ENCODE data around the gene SHFL.

SHFL gene

DNA sequence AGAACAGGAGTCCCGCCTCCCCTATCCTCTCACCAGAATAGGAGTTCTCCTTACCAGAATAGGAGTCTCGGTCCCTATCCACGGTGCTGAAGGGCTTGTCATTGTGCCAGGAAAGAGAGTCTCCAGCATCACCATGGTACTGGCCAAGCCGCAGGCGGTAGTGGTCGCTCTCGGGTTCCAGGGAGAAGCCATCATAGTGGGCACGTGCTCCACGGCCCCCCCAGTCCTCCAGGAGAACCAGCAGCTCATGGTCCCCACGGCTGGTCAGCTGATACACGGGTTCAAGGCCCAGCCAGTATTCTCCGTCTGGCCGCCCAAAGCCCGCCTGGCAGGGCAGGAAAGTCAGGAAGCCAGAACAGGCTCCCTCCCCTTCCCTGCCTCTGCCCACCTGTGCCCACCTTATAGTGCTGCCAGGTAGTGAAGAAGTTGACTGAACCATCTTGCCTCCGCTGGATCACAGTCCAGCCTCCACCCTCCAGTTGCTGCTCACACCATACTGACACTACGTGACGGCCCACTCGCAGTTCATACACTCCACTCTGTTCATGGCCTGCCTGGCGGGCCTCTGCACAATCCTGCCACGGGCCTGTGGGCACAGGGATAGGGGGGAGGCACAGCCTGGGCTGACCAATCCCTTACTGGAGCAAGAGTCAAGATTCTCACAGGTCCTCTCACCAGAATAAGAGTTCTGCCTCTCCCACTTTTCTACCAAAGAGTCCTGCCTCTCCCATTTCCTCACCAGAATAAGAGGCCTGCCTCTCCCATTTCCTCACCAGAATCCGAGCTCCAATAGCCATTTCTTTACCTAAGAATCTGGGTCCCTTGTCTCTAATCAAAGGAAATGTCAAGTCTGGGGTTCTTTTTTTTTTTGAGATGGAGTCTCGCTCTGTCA lies 7.4 kb downstream of the SHFL start:
- Mint-ChIP-seq H3K27me3 (no peaks in the 10 kb centered on the region), H3K4me3 (no peak overlapping the region), H3K27ac (peak overlapping the region; percentile 89), H3K9me3 (no peaks in the 10 kb centered on the region), H3K4me1 (peaks cover 25% of the 10 kb centered on the region), H3K36me3 (peaks cover 29% of the 10 kb centered on the region)
- no peak for ATAC-seq (ENCODE audit: low read depth)
- DNase-seq (ENCODE audit: low spot score in 2 of 2) = no peak

DNA sequence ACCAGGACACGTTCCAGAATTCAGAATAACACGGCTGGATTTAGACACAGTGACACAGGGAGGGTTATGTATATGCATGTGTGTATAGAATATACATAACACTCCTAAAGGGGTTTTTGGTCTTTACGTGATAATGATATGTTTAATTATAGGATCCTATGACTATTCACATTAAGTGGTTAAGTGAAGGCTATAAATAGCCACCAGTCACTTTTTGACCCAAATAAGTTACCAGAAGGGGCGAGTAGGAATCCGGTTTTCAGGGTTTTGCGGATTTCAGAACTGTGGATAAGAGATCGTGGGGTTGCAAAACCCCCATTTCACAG lies 9.5 kb downstream of the SHFL start:
- DNase-seq (ENCODE audit: low spot score in 2 of 2) = no peak
- Mint-ChIP-seq H3K9me3 (no peaks in the 10 kb centered on the region), H3K36me3 (peaks cover 21% of the 10 kb centered on the region), H3K27ac (peak overlapping the region; percentile 74), H3K27me3 (no peaks in the 10 kb centered on the region), H3K4me3 (peak overlapping the region; percentile 34), H3K4me1 (peaks cover 31% of the 10 kb centered on the region)
- ATAC-seq (ENCODE audit: low read depth) = no peak

DNA sequence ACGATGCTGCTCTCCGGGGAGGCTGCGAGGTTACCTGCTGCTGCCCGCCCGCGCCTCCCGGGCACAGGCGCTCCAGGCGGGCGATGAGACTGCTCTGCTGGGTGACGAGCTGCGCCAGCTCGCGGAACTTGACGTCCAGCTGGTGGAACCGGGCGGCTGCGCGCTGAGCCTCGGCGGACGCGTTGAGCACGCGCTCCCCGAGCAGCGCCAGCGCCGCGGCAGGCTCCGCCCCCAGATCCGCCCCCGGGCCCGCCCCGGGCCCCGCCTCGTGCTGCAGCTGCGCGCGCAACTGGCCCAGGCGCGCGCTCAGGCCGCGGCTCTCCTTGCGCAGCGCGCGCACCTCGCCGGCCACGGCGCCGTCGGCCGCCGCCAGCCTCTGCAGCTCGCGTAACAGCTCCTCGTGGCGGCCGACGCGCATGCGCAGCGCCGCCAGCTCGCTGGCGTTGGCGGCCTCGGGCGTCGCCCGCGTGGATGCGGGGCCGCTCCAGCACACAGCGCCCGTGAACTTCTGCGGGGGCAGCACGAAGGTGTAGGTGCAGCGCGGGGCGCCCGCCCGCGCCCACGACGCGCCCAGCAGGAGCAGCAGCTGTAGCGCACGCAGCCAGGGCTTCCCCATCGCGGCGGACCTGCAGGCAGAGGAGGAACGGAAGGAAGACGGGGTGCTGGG lies 10.0 kb downstream of the SHFL start:
- H3K9me3 Mint-ChIP-seq = no peaks in the 10 kb centered on the region
- peak; percentile 81 for ATAC-seq (ENCODE audit: low read depth)

DNA sequence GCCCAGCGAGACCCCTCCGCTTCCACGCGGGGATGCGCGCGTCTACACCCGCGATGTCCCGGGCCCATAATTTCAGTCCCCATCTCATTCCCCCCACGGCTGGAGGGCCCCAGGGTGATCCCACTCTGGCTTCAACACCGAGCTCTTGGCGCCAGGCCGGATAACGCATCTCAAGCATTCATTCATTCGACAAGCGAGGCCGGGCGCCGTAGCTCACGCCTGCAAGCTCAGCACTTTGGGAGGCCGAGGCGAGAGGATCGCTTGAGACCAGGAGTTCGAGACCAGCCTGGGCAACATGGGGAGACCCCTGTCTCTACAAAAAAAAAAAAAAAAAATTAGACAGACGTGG lies 10.5 kb downstream of the SHFL start:
- H3K27ac Mint-ChIP-seq = no peak overlapping the region

More for the DNA sequence above, 10.0 kb downstream of the SHFL start:
- H3K36me3 Mint-ChIP-seq = peaks cover 21% of the 10 kb centered on the region
- peak overlapping the region; percentile 55 for H3K4me3 Mint-ChIP-seq
- H3K27ac Mint-ChIP-seq = peak overlapping the region; percentile 74
- no peaks in the 10 kb centered on the region for H3K27me3 Mint-ChIP-seq
- H3K4me1 Mint-ChIP-seq = peaks cover 31% of the 10 kb centered on the region
- DNase-seq (ENCODE audit: low spot score in 2 of 2) = peak; percentile 95

DNA sequence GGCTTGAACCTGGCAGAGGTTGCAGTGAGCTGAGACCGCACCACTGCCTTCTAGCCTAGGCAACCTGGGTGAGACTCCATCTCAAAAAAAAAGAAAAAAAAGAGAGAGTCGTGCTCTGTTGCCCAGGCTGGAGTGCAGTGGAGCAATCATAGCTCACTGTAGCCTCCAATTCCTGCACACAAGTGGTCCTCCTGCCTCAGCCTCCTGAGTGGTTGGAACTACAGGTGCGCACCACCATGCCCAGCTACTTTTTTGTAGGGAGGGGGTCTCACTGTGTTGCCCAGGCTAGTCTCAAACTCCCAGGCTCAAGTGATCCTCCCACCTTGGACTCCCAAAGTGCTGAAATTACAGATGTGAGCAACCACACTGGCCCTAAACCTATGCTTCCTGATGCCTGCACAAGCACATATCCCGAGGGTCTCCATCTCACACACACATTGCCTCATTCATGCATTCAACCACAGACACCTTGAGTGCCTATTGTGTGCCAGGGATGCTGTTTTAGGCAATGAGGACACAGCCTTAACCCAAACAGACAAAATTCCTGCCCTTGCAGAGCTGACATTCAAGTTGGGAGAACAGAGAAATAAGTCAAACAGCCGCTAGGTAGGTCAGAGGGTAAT lies 14.2 kb downstream of the SHFL start:
- H3K36me3 Mint-ChIP-seq = no peaks in the 10 kb centered on the region
- DNase-seq (ENCODE audit: low spot score in 2 of 2) (no peak), ATAC-seq (ENCODE audit: low read depth) (no peak)
- H3K4me1 Mint-ChIP-seq = peaks cover 39% of the 10 kb centered on the region
- peak overlapping the region; percentile 100 for H3K27ac Mint-ChIP-seq
- peak overlapping the region; percentile 33 for H3K4me3 Mint-ChIP-seq
- no peaks in the 10 kb centered on the region for H3K9me3 Mint-ChIP-seq
- no peaks in the 10 kb centered on the region for H3K27me3 Mint-ChIP-seq

More for the DNA sequence above, 10.5 kb downstream of the SHFL start:
- ATAC-seq (ENCODE audit: low read depth) (no peak), DNase-seq (ENCODE audit: low spot score in 2 of 2) (no peak)
- Mint-ChIP-seq H3K36me3 (peaks cover 19% of the 10 kb centered on the region), H3K4me1 (peaks cover 29% of the 10 kb centered on the region), H3K9me3 (no peaks in the 10 kb centered on the region), H3K27me3 (no peaks in the 10 kb centered on the region), H3K4me3 (peak overlapping the region; percentile 55)

DNA sequence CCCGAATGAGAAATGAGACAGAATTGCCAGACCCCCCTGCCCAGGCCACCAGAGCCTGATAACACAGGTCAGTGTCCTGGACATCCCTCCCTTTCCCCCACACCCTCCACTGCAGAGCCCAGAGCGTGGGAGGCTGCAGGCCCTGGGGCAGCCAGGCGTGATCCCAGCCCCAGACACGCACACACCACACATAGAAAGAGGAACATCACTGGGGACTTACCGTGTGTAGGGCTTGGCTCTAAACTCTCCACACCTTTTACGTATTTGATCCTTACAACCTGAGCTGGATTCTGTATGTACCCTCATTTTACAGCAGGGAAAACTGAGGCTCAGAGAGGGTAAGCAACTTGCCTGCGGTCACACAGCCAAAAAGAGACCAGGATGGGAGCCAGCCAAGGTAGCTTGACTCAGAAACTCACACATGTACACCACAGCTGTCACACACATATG lies 16.7 kb downstream of the SHFL start:
- Mint-ChIP-seq H3K27me3 (no peaks in the 10 kb centered on the region), H3K27ac (peak overlapping the region; percentile 100), H3K9me3 (no peaks in the 10 kb centered on the region), H3K36me3 (no peaks in the 10 kb centered on the region), H3K4me1 (peaks cover 48% of the 10 kb centered on the region), H3K4me3 (peak overlapping the region; percentile 62)
- DNase-seq (ENCODE audit: low spot score in 2 of 2) (peak in 1 of 2 donors; percentile 75), ATAC-seq (ENCODE audit: low read depth) (peak; percentile 67)

DNA sequence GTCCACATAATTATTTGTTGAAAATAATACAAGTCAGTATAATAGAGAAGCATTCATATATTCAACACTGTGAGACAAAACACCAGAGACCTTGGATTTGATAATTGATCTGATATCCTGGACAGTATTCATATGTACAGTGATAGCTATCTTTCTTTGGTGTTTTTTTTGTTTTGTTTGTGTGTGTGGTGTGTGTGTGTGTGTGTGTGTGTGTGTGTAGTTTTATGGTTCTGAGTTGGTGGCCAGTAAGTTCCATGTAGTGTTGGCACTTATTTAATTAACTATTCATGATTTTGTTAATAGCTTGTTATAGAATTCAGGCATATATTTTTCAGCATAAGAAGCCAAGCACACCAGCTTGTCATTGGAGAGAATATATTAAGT lies 18.0 kb downstream of the SHFL start:
- H3K27me3 Mint-ChIP-seq = no peaks in the 10 kb centered on the region
- no peak overlapping the region for H3K4me3 Mint-ChIP-seq
- no peaks in the 10 kb centered on the region for H3K36me3 Mint-ChIP-seq
- no peak for ATAC-seq (ENCODE audit: low read depth)
- no peaks in the 10 kb centered on the region for H3K9me3 Mint-ChIP-seq
- peaks cover 40% of the 10 kb centered on the region for H3K4me1 Mint-ChIP-seq
- peak overlapping the region; percentile 99 for H3K27ac Mint-ChIP-seq
- no peak for DNase-seq (ENCODE audit: low spot score in 2 of 2)

DNA sequence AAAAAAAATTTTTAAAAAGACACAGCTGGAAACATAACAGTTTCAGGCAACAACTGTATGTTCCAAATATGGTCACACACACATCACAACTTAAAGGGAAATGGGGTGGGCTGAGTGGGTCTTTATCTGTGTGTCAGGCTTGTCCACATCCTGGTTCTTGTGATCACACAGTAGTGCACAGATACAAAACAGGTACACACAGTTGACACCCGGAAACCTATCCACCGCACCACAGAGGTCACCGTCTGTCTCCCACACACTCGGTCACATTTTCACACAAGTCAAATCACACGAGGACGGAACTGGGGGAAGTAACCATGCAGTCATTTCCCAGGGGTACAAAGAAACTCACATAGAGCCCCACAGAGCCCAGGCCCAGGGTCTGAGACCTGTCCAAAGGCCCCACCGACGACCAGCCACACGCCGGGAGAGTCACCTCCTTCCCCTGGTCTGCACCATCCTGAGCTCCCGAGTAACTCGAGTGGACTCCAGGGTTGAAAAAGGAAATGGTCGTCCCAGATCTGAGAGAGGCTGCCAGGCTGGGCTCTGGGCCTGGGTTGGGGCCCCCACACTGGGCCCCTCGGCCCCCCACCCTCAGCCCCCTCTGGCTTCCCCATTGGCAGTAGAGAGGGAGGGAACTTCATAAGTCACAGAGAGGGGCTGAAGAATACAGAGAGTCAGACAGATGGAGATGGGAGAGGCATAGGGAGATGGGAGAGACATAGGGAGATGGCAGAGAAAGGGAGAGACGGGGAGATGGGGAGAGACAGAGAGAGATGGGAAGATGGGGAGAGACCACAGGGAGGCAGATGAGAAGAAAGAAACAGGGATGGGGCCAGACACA lies 18.8 kb downstream of the SHFL start:
- peaks cover 5% of the 10 kb centered on the region for H3K36me3 Mint-ChIP-seq
- peak overlapping the region; percentile 95 for H3K4me3 Mint-ChIP-seq
- H3K27me3 Mint-ChIP-seq = no peaks in the 10 kb centered on the region
- peak in 1 of 2 donors; percentile 70 for DNase-seq (ENCODE audit: low spot score in 2 of 2)
- H3K27ac Mint-ChIP-seq = peak overlapping the region; percentile 99
- H3K9me3 Mint-ChIP-seq = no peaks in the 10 kb centered on the region
- peak; percentile 48 for ATAC-seq (ENCODE audit: low read depth)
- H3K4me1 Mint-ChIP-seq = peaks cover 36% of the 10 kb centered on the region

DNA sequence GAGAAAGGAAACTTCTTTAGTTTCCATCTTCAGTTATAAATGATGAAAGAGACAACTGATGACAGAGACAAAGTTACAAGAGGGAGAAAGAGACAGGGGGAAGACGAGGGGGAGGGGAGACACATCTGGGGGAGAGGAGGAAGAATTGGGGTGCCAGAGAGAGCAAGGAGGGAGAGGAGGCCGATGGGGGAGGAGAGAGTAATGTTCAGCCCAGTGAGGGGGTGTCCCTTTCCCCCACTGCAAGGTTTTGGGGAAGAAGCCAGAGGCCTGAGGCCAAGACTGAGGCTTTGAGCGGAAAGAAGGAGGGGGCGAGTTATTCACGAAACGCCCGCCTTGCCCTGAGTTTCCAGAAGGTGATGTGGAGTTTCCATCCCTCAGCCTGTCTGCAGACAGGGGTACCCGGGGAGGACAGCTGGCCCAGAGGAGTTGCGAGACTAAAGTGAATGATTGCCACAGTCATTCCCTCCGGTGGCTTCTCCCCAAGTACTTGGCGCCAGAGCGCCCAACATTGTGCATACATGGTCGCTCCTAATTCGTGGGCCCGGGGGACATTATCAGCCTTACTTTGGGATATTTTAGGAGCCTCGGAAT lies 19.5 kb downstream of the SHFL start:
- peak overlapping the region; percentile 95 for H3K4me3 Mint-ChIP-seq
- no peaks in the 10 kb centered on the region for H3K9me3 Mint-ChIP-seq
- peaks cover 10% of the 10 kb centered on the region for H3K36me3 Mint-ChIP-seq
- H3K4me1 Mint-ChIP-seq = peaks cover 38% of the 10 kb centered on the region
- no peaks in the 10 kb centered on the region for H3K27me3 Mint-ChIP-seq
- ATAC-seq (ENCODE audit: low read depth) (no peak), DNase-seq (ENCODE audit: low spot score in 2 of 2) (no peak)
- H3K27ac Mint-ChIP-seq = peak overlapping the region; percentile 99

DNA sequence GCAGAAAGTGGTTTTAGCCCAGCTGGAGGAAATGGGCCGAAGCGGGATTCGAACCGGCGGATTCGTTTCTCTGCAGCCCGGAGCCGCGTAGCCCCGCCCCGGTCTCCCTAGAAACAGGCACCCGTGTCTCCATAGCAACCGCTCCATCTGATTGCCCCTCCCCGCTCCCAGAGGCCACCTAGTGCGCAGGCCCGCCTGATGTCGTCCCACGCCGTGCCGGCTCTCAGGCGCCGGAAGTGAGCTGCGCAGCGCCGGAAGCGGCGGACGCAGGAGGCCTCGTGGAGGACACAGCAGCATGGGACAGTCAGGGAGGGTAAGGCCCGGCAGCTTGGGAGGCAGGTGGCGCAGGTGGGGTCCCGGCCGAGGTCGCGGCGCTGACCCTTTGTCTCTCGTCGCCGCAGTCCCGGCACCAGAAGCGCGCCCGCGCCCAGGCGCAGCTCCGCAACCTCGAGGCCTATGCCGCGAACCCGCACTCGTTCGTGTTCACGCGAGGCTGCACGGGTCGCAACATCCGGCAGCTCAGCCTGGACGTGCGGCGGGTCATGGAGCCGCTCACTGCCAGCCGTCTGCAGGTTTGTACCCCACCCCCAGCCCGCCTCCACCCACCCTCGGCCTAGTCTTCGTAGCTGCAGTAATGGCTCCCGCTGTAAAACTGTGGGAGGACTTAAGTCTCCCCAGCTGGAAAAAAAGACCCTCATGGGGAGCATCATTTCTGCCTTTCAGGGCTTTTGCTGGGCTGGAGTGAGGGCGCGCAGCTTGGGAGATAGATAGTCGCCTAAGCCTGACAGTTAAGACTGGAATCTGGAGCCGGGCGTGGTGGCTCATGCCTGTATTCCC lies 20.2 kb downstream of the SHFL start, which contains the start of gene PPAN:
TSS of gene PPAN (plus strand) at position 263 of the 837 bp plus-strand sequence. CDS start at position 296, 33 bp downstream.
- peak within 1 kb of the TSS; percentile 95 for H3K4me3 Mint-ChIP-seq
- H3K4me1 Mint-ChIP-seq = peaks cover 41% of the 10 kb centered on the region
- H3K36me3 Mint-ChIP-seq = peaks cover 14% of the 10 kb centered on the region
- peak; percentile 91 to 97 for DNase-seq (ENCODE audit: low spot score in 2 of 2)
- H3K9me3 Mint-ChIP-seq = no peaks in the 10 kb centered on the region
- H3K27ac Mint-ChIP-seq = peak within 1 kb of the TSS; percentile 99
- no peaks in the 10 kb centered on the region for H3K27me3 Mint-ChIP-seq
- peak; percentile 58 for ATAC-seq (ENCODE audit: low read depth)

DNA sequence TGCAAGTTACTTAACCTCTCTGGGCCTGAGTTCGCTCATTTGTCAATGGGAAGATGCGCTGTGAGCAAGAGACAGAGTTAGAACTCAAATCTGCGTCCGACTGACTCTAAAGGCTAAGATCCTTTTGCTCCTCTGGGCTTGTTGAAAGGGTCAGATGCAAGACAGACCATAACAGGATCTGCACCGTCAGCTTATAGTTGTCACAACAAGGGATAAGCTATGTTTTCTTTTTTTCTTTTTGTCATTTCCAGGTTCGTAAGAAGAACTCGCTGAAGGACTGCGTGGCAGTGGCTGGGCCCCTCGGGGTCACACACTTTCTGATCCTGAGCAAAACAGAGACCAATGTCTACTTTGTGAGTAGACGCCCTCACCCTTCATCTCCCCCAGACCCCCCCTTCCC lies 21.1 kb downstream of the SHFL start:
- H3K36me3 Mint-ChIP-seq = peaks cover 15% of the 10 kb centered on the region
- DNase-seq (ENCODE audit: low spot score in 2 of 2) = no peak

DNA sequence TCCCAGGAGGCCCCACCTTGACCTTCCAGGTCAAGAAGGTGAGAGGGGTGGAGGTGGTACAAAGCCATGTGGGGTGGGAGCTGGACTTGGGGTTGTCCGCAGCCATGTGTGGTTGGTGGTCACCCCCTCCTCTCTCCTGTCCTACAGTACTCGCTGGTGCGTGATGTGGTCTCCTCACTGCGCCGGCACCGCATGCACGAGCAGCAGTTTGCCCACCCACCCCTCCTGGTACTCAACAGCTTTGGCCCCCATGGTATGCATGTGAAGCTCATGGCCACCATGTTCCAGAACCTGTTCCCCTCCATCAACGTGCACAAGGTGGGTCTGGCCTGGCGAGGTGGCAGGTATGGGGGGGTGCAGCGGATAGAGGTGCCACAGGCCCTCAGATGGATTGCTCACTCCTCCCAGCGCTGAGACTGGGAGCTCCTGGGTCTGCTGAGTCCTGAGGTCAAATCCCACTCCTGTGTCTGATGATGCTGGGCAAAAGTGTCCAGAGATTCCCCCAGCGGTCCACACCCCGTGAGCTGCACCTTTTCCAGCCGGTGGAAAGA lies 21.8 kb downstream of the SHFL start:
- no peaks in the 10 kb centered on the region for H3K9me3 Mint-ChIP-seq
- H3K27ac Mint-ChIP-seq = no peak overlapping the region
- H3K4me3 Mint-ChIP-seq = peak overlapping the region; percentile 95
- ATAC-seq (ENCODE audit: low read depth) (no peak), DNase-seq (ENCODE audit: low spot score in 2 of 2) (no peak)
- H3K27me3 Mint-ChIP-seq = no peaks in the 10 kb centered on the region
- peaks cover 45% of the 10 kb centered on the region for H3K4me1 Mint-ChIP-seq
- peaks cover 15% of the 10 kb centered on the region for H3K36me3 Mint-ChIP-seq

More for the DNA sequence above, 21.1 kb downstream of the SHFL start:
- Mint-ChIP-seq H3K4me3 (peak overlapping the region; percentile 95), H3K27ac (peak overlapping the region; percentile 99), H3K4me1 (peaks cover 45% of the 10 kb centered on the region), H3K27me3 (no peaks in the 10 kb centered on the region), H3K9me3 (no peaks in the 10 kb centered on the region)
- ATAC-seq (ENCODE audit: low read depth) = no peak

All from memory B cell (primary cell).